ENCODE measurements around the gene DYRK1A.

DYRK1A gene

GRCh38 chr21:37385179-37385765, 18.7 kb downstream of the DYRK1A start:
- no peak for DNase-seq (ENCODE audit: low spot score)

- no peak for DNase-seq (ENCODE audit: low spot score)
These were observed 19.6 kb downstream of the DYRK1A start for GRCh38 chr21:37386151-37386550.

GRCh38 chr21:37389456-37389855, 22.9 kb downstream of the DYRK1A start:
- no peak for DNase-seq (ENCODE audit: low spot score)

GRCh38 chr21:37391666-37392065, 25.1 kb downstream of the DYRK1A start:
- DNase-seq (ENCODE audit: low spot score) = no peak

- no peak for DNase-seq (ENCODE audit: low spot score)
These were observed 25.9 kb downstream of the DYRK1A start for GRCh38 chr21:37392441-37392840.

GRCh38 chr21:37393030-37393429, 26.5 kb downstream of the DYRK1A start:
- no peak for DNase-seq (ENCODE audit: low spot score)

- DNase-seq (ENCODE audit: low spot score) = no peak
These were observed 27.2 kb downstream of the DYRK1A start for GRCh38 chr21:37393786-37394185.

GRCh38 chr21:37395961-37396360, 29.4 kb downstream of the DYRK1A start:
- DNase-seq (ENCODE audit: low spot score) = no peak

GRCh38 chr21:37396855-37397254, 30.3 kb downstream of the DYRK1A start:
- no peak for DNase-seq (ENCODE audit: low spot score)

GRCh38 chr21:37398697-37399096, 32.1 kb downstream of the DYRK1A start:
- no peak for DNase-seq (ENCODE audit: low spot score)

GRCh38 chr21:37402251-37402867, 35.8 kb downstream of the DYRK1A start:
- DNase-seq (ENCODE audit: low spot score) = no peak

- DNase-seq (ENCODE audit: low spot score) = no peak
These were observed 39.1 kb downstream of the DYRK1A start for GRCh38 chr21:37405629-37406028.

- no peak for DNase-seq (ENCODE audit: low spot score)
These were observed 41.3 kb downstream of the DYRK1A start for GRCh38 chr21:37407719-37408420.

- no peak for DNase-seq (ENCODE audit: low spot score)
These were observed 42.1 kb downstream of the DYRK1A start for GRCh38 chr21:37408464-37409193.

GRCh38 chr21:37410639-37411038, 44.1 kb downstream of the DYRK1A start:
- DNase-seq (ENCODE audit: low spot score) = no peak

GRCh38 chr21:37412603-37413360, 46.2 kb downstream of the DYRK1A start:
- DNase-seq (ENCODE audit: low spot score) = peak; percentile 66

- no peak for DNase-seq (ENCODE audit: low spot score)
These were observed 47.1 kb downstream of the DYRK1A start for GRCh38 chr21:37413553-37414291.

GRCh38 chr21:37414292-37415253, 48.0 kb downstream of the DYRK1A start:
- DNase-seq (ENCODE audit: low spot score) = no peak

- DNase-seq (ENCODE audit: low spot score) = no peak
These were observed 49.4 kb downstream of the DYRK1A start for GRCh38 chr21:37415939-37416338.

- DNase-seq (ENCODE audit: low spot score) = no peak
These were observed 50.3 kb downstream of the DYRK1A start for GRCh38 chr21:37416914-37417313.
